ENCODE measurements around the gene TFCP2L1.

- TF ChIP-seq POLR2AphosphoS5 (IDR thresholded peaks at IDR 0.05; ENCODE audit: low read depth, low read length) (no peak), POLR2A (IDR thresholded peaks at IDR 0.05; ENCODE audit: low read depth, low read length) (no peak)
These were observed at the start of gene TFCP2L1 for GRCh38 chr2:121284463-121285449.
